WTC11 (cell line): ENCODE measurements around the gene ETV5.

Source experiments
- ATF2 ChIP-seq: sonication (generic); formaldehyde crosslinking; IDR thresholded peaks from 2 replicates; pipeline ENCODE4 v1.8.1; 2022; ENCODE audit warnings: low read depth, missing genetic modification reagents, borderline replicate concordance
- ATF3 ChIP-seq: sonication (generic); formaldehyde crosslinking; conservative IDR thresholded peaks from 2 replicates; pipeline ENCODE4 v1.8.1; 2022; ENCODE audit warnings: mild to moderate bottlenecking, missing genetic modification reagents
- CTCF ChIP-seq: fragments of 200-600 bp; IDR thresholded peaks from 2 replicates; pipeline ENCODE4 v1.8.0; 2022; ENCODE audit warnings: antibody characterized with exemption
- E2F4 ChIP-seq: sonication (generic); formaldehyde crosslinking; IDR thresholded peaks from 2 replicates; pipeline ENCODE4 v1.8.1; 2022; ENCODE audit warnings: low read depth, mild to moderate bottlenecking, moderate library complexity, missing genetic modification reagents, borderline replicate concordance
- E2F5 ChIP-seq: sonication (generic); formaldehyde crosslinking; IDR thresholded peaks from 2 replicates; pipeline ENCODE4 v1.8.1; 2022; ENCODE audit warnings: mild to moderate bottlenecking, moderate library complexity, missing genetic modification reagents
- FOXJ3 ChIP-seq: sonication (generic); formaldehyde crosslinking; IDR thresholded peaks from 2 replicates; pipeline ENCODE4 v1.9.0; 2021; ENCODE audit warnings: missing genetic modification reagents, mild to moderate bottlenecking, borderline replicate concordance
- HMGA2 ChIP-seq: fragments of 250-450 bp; sonication (Bioruptor Pico); IDR thresholded peaks from 2 replicates; pipeline ENCODE4 v1.4.0; 2021; ENCODE audit warnings: mild to moderate bottlenecking, moderate library complexity
- IRF2 ChIP-seq: sonication (generic); formaldehyde crosslinking; IDR thresholded peaks from 2 replicates; pipeline ENCODE4 v1.8.0; 2022; ENCODE audit warnings: low read depth, missing genetic modification reagents, borderline replicate concordance
- JUN ChIP-seq: sonication (generic); formaldehyde crosslinking; IDR thresholded peaks from 2 replicates; pipeline ENCODE4 v1.8.0; 2023; ENCODE audit warnings: mild to moderate bottlenecking, missing genetic modification reagents
- NR1H2 ChIP-seq: sonication (generic); formaldehyde crosslinking; IDR thresholded peaks from 2 replicates; pipeline ENCODE4 v1.9.0; 2021; ENCODE audit warnings: mild to moderate bottlenecking, moderate library complexity, missing genetic modification reagents
- TCF7 ChIP-seq: sonication (generic); formaldehyde crosslinking; IDR thresholded peaks from 2 replicates; pipeline ENCODE4 v1.8.0; 2022; ENCODE audit warnings: mild to moderate bottlenecking, low read depth, missing genetic modification reagents, moderate library complexity
- TP53 ChIP-seq: sonication (generic); formaldehyde crosslinking; IDR thresholded peaks from 2 replicates; pipeline ENCODE4 v1.8.1; 2023; ENCODE audit warnings: mild to moderate bottlenecking, missing genetic modification reagents
- USF1 ChIP-seq: sonication (generic); formaldehyde crosslinking; IDR thresholded peaks from 2 replicates; pipeline ENCODE4 v1.8.0; 2022; ENCODE audit warnings: mild to moderate bottlenecking, missing genetic modification reagents
- ZSCAN18 ChIP-seq: fragments of 250-450 bp; sonication (Bioruptor Pico); IDR thresholded peaks from 2 replicates; pipeline ENCODE4 v2.1.2; 2022; ENCODE audit warnings: mild to moderate bottlenecking, moderate library complexity

- no peak for TF ChIP-seq IRF2 (CRISPR knock-in tag)
- TF ChIP-seq CTCF: no peak
- no peak for TF ChIP-seq ATF3 (CRISPR knock-in tag)
- TF ChIP-seq HMGA2: no peak
- TF ChIP-seq JUN: no peak
- no peak for TF ChIP-seq E2F5
- no peak for TF ChIP-seq E2F4
- TF ChIP-seq ZSCAN18 (CRISPR knock-in tag): no peak
- TF ChIP-seq TP53 (CRISPR knock-in tag): no peak
- no peak for TF ChIP-seq NR1H2 (CRISPR knock-in tag)
- TF ChIP-seq USF1 (CRISPR knock-in tag): no peak
- no peak for TF ChIP-seq TCF7
- no peak for TF ChIP-seq FOXJ3 (CRISPR knock-in tag)
- TF ChIP-seq ATF2 (CRISPR knock-in tag): no peak
Measured at GRCh38 chr3:186119499-186119898, 10.6 kb upstream of the ETV5 start.
